Pancreas (tissue), 10 donors: Measurements from ENCODE around the gene PLCB1. TPM values are rescaled to one million over a fixed set of nuclear protein-coding genes. Genes with fewer than 3 reads are reported as not detected.
A peak's percentile ranks its signal among the peaks of the same experiment; 100 is the strongest.

Source experiments
- ATAC-seq, 4 donors: fragments of 200-7000 bp; cut with Tn5 transposase; one replicate each; pipeline versions ENCODE4 v1.8.0 to v1.9.1; 2020; ENCODE audit warnings: mild to moderate bottlenecking in 4 of 4, moderate library complexity in 4 of 4
- DNase-seq, 6 donors: peaks; one replicate each; pipeline ENCODE4 v3.0.0-alpha.2; 2020
- FAIRE-seq: peaks from 2 replicates; lab custom pipeline; 2012; peaks lifted over from hg19 to GRCh38; lab: Jason Lieb, UNC
- H3K27ac ChIP-seq, 4 donors: fragments of 200-600 bp; sonication (generic); 1 replicate in 3 of 4; 2 replicates in 1 of 4; pipeline versions ENCODE4 v1.5.0 to v1.8.0; 2020
- H3K27me3 ChIP-seq, 4 donors: fragments of 200-600 bp; one replicate each; pipeline ENCODE4 v1.8.0; 2021
- H3K36me3 ChIP-seq, 3 donors: fragments of 200-600 bp; sonication (generic) in 1 of 3; one replicate each; pipeline versions ENCODE4 v1.5.0 to v1.8.0; 2020 to 2021
- H3K4me1 ChIP-seq, 3 donors: fragments of 200-600 bp; one replicate each; pipeline ENCODE4 v1.8.0; 2021
- H3K4me3 ChIP-seq, 4 donors: fragments of 200-600 bp; sonication (generic) in 2 of 4; one replicate each; pipeline versions ENCODE4 v1.5.0 to v1.8.0; 2020 to 2021
- H3K9me3 ChIP-seq, 4 donors: fragments of 200-600 bp; one replicate each; pipeline ENCODE4 v1.8.0; 2021
- CTCF ChIP-seq, 4 donors: fragments of 200-600 bp; sonication (generic) in 3 of 4; IDR thresholded peaks; one replicate each; pipeline versions ENCODE4 v1.5.0 to v1.8.0; 2021; ENCODE audit warnings: antibody characterized with exemption in 4 of 4
- WGBS, 2 donors: extraction: QIAGEN DNeasy Blood & Tissue Kit; methylation state at CpG; one replicate each; pipeline ENCODE4 v1.1.7; 2013; 5-methylcytosine and 5-hydroxymethylcytosine counted together
- intact Hi-C, 3 donors: fragments of 100-400 bp; cut with DNase I; formaldehyde crosslinking; loops; one replicate each; pipeline versions ENCODE4 v1.11.1 to v1.14.2; 2022
- polyA plus RNA-seq, 2 donors: library from polyadenylated mRNA; stranded (reverse); fragments of 200-250 nt; gene quantifications; one replicate each; pipeline ENCODE4 v1.2.3, GENCODE V29; 2013
- total RNA-seq, 6 donors: library from RNA; stranded (reverse); fragmentation: NEBNext Ultra II Directional in 4 of 6; extraction: Animal tissue kit (Norgen Biotek cat#: 25700) in 4 of 6; gene quantifications; one replicate each; pipeline versions ENCODE4 v1.2.1 to v1.2.4, GENCODE V29; 2021 to 2023
- donor health status: healthy with polysubstance abuse.
- donor health status: DM: no; HTN: no; CAD: no; lungs with moderate emphysema.
- donor health status: DM: no; HTN: no; CAD: no.
- donor health status: control.
- donor health status: control.
- donor health status: Bipolar disorder and iron deficiency.
- donor health status: DM: yes; HTN: yes; CAD: no.
- donor health status: DM: no; HTN: no; CAD: no.
- donor health status: DM: no; HTN: no; CAD: no.
- donor health status: DM: yes; HTN: yes; CAD: no.

PLCB1 gene
- total and polyA plus RNA-seq, 8 donors, result 4.5 to 18.7 (median 13.7) TPM

- ATAC-seq, result no peak
- no peaks in the 10 kb centered on the region for H3K27me3 ChIP-seq
- no peaks in the 10 kb centered on the region for H3K9me3 ChIP-seq
- no peak for FAIRE-seq
- DNase-seq, result no peak
- H3K4me1 ChIP-seq, result peaks cover 4 to 12% (median 9%) of the 10 kb centered on the region in 3 donors
- no peak overlapping the region for H3K4me3 ChIP-seq
- WGBS, 2 donors, result 83 to 87% methylated on average over 3 of the region's 3 CpGs
- TF ChIP-seq CTCF (IDR thresholded peaks at IDR 0.05), result no peak
- H3K36me3 ChIP-seq, result no peaks in the 10 kb centered on the region
- H3K27ac ChIP-seq, result no peak overlapping the region
- intact Hi-C loops, result no loop called here
These were observed 268.4 kb downstream of the PLCB1 start for GRCh38 chr20:8400486-8400885.

- ATAC-seq, result no peak
- Histone ChIP-seq H3K27me3 (no peaks in the 10 kb centered on the region), H3K27ac (no peak overlapping the region), H3K4me3 (no peak overlapping the region), H3K36me3 (no peaks in the 10 kb centered on the region), H3K4me1 (peaks cover 4 to 12% (median 9%) of the 10 kb centered on the region in 3 donors), H3K9me3 (no peaks in the 10 kb centered on the region)
- no peak for DNase-seq
- intact Hi-C loops, result no loop called here
- no peak for FAIRE-seq
- TF ChIP-seq CTCF (IDR thresholded peaks at IDR 0.05), result no peak
These were observed 269.5 kb downstream of the PLCB1 start for GRCh38 chr20:8401556-8401955.

- DNase-seq, result no peak
- intact Hi-C loops, result no loop called here
- H3K27me3 ChIP-seq, result no peaks in the 10 kb centered on the region
- H3K9me3 ChIP-seq, result no peaks in the 10 kb centered on the region
- no peaks in the 10 kb centered on the region for H3K36me3 ChIP-seq
- peak; percentile 39 for FAIRE-seq
- no peak overlapping the region for H3K27ac ChIP-seq
- H3K4me1 ChIP-seq, result peaks cover 4 to 12% (median 9%) of the 10 kb centered on the region in 3 donors
- no peak for TF ChIP-seq CTCF (IDR thresholded peaks at IDR 0.05)
- no peak for ATAC-seq
- WGBS, 2 donors, result 90 to 98% methylated on average over 1 of the region's 1 CpG
- H3K4me3 ChIP-seq, result no peak overlapping the region
These were observed 270.7 kb downstream of the PLCB1 start for GRCh38 chr20:8402798-8403197.

- no peak overlapping the region for H3K4me3 ChIP-seq
- H3K4me1 ChIP-seq, result peaks cover 2 to 6% (median 5%) of the 10 kb centered on the region in 3 donors
- H3K27ac ChIP-seq, result no peak overlapping the region
- DNase-seq (no peak), FAIRE-seq (no peak), ATAC-seq (no peak)
- no peak for TF ChIP-seq CTCF (IDR thresholded peaks at IDR 0.05)
- 67 to 85% methylated on average over 6 of the region's 6 CpGs for WGBS, 2 donors
- intact Hi-C loops, result no loop called here
- no peaks in the 10 kb centered on the region for H3K27me3 ChIP-seq
- no peaks in the 10 kb centered on the region for H3K9me3 ChIP-seq
- H3K36me3 ChIP-seq, result no peaks in the 10 kb centered on the region
These were observed 273.0 kb downstream of the PLCB1 start for GRCh38 chr20:8404912-8405635.

- Histone ChIP-seq H3K4me3 (no peak overlapping the region), H3K9me3 (no peaks in the 10 kb centered on the region), H3K27me3 (no peaks in the 10 kb centered on the region), H3K4me1 (no peaks in the 10 kb centered on the region), H3K36me3 (no peaks in the 10 kb centered on the region), H3K27ac (no peak overlapping the region)
- DNase-seq (no peak), ATAC-seq (no peak), FAIRE-seq (no peak)
- 90 to 96% methylated on average over 1 of the region's 1 CpG for WGBS, 2 donors
- intact Hi-C loops, result no loop called here
- TF ChIP-seq CTCF (IDR thresholded peaks at IDR 0.05), result no peak
These were observed 274.3 kb downstream of the PLCB1 start for GRCh38 chr20:8406391-8406790.
